ENCODE results near the gene OGFOD3.
"Not testable (repeated sequence)": the region's sequence is repeated elsewhere in the genome, so short reads cannot be mapped to it uniquely, and the experiment has no call there.

The OGFOD3 gene, protein sequence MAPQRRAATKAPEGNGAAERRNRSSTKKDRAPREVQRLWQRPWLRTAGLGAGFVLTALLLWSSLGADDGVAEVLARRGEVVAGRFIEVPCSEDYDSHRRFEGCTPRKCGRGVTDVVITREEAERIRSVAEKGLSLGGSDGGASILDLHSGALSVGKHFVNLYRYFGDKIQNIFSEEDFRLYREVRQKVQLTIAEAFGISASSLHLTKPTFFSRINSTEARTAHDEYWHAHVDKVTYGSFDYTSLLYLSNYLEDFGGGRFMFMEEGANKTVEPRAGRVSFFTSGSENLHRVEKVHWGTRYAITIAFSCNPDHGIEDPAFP
- 26.0 to 35.9 reads per million in 2 donors for total RNA-seq

DNA sequence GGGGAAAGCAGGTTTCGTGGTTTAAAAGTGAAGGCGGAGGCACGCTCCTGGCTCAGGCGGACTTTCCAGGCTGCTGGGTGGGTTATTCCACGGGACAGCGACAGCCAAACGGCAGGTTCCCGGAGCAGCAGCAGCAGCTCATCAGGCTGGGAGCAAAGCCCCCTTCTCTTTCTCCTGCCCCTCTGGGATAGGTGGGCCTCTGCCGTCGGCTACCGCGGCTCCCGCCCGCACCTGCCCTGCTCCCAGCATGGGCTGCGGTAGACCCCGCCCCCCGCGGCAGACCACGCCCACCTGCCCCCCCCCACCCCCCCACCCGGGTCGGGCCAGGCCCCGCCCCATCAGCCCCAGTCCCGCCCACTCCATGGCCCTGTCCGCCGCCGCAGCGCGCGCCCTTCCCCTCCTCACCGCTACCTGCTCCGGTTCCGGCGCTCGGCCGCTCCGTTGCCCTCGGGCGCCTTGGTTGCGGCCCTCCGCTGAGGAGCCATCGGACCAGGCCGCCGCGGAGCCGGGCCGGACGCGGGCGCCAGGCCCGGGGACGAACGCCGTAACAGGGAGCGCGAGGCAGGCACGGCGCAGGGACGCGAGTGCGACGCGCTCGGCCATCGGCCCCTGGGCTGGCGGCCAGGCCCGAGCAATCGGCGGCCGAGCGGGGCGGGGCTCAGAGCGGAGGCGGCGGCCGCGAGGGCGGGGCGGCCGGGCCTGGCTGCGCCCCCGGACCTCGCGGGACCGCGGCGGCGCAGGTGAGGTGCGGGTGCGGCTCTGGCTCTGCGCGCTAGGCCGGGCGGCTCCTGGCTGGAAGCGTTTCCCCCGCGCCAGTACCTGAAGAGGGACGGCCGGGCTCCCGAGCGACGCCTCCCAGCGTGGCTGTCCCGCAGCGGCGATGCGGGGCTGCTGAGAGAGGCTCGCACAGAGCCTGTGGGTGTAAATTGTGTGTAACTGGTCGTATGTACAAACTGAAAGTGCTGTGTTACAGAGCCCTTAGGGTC is at the start of gene OGFOD3, which contains the start of gene HEXD:
Gene OGFOD3, minus strand, starts transcription at position 586 of the 986 bp plus-strand sequence. Its CDS starts 101 bp downstream, at position 485.
Gene HEXD, plus strand, starts transcription at position 347 of the 986 bp plus-strand sequence. CDS start 1,453 bp downstream, outside the sequence.
- peak; percentile 80 for DNase-seq

DNA sequence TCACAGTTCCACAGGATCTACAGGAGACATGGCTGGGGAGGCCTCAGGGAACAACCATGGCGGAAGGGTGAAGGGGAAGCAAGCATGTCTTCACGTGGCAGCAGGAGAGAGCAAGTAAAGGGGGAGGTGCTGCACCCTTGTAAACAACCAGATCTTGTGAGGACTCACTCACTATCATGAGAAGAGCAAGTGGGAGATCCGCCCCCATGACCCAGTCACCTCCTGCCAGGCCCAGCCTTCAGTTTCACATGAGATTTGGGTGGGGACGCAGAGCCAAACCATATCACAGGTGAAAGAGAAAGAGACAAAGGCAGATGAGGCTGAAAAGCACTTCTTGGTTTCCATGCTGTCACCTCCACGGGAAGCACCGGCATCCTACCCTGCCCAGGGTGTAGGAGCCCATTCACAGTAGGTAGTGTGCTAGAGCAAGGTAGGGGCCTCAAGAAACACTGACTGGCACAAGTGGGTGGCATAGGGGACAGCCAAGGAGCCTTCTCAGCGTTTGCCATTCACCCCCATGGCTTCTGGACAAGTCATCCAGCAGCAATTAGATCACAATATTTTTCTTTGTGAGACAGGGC is 46.7 kb upstream of the OGFOD3 start:
- no peak for DNase-seq

DNA sequence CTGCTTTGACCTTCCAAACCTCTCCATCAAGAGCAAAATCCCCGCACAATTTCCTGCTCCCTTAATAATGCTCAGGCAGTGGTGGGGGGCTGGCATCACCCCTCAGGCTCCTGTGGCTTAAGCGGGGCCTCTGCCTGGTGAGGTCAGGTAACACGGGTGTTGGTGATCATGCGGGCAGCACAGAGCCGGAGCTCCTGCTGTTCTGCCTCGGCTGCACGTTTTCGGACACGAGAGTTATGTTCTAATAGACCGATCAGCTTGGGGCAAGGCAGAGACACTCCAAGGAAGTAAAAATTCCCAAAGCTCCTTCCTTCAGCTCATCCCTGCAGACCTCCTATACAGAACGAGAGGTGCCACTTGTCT is 46.2 kb upstream of the OGFOD3 start:
- DNase-seq = no peak

DNA sequence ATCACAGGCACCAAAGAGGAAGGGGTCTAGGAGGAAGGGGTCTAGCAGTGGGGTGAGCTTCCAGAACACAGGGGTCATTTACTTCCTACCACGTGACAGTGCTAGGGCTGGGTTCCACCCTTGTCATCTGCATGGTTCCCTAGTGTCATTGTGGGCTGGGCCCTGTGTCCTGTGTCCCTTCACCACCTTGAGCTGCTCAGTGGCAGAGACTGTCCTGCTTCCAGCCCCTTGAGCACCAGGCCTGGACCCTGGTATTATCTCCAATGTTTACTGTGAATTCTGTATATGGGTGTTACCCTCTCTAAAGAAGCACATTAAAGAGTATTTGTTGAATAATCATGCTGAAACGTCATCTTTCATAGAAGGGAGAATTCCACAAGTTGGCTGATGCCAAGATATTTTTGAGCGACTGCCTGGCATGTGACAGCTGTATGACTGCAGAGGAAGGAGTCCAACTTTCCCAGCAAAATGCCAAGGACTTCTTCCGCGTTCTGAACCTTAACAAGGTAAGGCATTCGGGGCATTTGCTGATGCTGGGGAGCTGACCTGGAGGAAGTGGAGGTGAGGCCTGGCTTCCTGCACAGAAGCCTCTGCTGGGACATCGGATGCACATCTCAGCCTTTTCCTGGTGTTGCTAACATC is 45.7 kb upstream of the OGFOD3 start:
- DNase-seq = no peak

DNA sequence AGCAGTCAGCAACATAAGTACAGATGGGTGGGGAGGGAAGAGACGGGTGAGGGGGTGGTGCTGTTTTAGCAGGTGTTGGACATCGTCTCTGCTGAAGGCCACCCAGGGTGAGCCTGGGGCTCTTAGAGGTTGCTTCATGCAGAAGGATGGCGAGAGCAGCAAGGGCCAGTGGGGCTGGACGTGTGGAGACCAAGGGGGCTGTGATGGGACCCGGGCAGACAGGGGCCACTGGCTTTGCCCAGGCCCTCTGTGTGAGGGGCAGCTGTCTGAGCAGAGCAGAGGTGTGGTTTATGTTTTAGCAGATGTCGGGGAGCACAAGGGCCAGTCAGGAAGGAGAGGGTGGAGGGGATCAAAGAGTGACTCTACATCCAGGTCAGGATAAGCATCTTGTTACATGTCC is 45.0 kb upstream of the OGFOD3 start:
- DNase-seq = no peak

DNA sequence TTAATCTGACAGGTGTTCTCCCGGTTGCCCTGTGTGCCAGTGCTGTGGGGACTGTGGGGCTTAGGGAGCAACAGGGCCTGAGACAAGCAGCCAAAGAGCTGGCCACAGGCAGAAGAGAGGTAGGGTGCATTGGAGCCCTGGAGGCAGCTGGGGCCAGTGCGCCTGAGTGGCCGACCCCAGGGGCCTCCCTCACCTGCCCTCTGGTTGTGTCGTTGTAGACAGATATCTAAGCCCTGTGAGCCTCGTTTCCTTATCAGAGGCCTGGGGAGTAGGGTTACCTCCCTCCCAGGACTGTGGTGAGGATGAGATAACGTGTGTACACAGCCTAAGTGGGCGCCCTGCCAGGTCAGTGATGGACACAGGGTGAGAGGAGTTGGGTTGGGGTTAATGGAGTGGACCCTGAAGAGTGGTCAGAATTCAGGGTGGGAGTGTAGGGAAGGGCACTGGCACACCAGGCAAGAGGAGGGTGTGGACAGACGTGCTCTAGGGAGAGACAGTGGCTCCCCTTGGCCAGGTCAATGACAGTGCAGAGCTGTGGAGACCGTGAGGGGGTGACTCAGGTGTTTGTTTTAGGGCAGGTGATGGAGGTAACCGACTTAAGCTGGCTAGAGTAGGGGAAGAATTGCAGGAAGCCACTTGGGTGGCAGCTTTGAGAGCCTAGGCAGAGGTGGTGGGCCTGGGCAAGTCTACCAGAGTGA is 43.6 kb upstream of the OGFOD3 start:
- DNase-seq = no peak

DNA sequence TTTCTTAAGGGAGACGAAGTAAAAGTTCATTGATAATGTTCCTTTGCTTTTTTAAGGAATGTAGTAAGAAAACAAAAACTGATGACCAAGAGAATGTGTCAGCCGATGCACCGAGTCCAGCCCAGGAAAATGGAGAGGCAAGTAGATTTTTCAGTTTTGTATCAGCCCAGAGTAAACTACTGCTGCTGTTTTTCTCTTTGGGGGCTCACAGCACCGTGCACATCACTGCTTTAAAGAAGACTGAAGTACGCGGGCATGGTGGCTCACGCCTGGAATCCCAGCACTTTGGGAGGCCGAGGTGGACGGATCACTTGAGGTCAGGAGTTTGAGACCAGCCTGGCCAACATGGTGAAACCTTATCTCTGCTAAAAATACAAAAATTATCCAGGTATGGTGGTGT is 41.5 kb upstream of the OGFOD3 start:
- not testable (repeated sequence) for DNase-seq

DNA sequence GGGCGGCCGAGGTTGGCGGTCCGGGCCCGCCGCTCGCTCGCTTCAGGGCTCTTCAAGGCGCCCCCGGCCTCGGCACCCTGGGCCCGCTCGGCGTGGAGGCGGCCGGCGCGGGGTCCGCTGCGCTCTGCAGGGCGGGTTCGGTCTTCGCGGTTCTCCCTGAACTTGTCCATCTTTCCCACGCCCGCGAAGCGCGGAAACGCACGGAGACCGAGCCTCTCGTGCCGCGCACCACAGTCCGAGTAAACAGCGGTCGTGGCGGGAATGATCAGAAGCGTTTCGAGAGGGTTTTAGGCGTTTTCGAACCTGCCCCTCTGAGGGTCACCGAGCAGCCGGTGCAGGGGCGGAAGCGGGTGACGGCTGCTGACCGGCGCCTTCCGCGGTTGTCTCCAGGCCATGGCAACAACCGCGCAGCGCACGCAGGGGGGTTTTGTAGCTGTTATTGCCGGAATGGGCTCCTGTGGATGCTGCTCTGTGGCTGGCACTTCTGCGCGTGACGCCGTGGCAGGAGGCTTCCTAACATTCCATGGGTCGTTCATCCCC is 40.6 kb upstream of the OGFOD3 start:
- DNase-seq = peak; percentile 42

DNA sequence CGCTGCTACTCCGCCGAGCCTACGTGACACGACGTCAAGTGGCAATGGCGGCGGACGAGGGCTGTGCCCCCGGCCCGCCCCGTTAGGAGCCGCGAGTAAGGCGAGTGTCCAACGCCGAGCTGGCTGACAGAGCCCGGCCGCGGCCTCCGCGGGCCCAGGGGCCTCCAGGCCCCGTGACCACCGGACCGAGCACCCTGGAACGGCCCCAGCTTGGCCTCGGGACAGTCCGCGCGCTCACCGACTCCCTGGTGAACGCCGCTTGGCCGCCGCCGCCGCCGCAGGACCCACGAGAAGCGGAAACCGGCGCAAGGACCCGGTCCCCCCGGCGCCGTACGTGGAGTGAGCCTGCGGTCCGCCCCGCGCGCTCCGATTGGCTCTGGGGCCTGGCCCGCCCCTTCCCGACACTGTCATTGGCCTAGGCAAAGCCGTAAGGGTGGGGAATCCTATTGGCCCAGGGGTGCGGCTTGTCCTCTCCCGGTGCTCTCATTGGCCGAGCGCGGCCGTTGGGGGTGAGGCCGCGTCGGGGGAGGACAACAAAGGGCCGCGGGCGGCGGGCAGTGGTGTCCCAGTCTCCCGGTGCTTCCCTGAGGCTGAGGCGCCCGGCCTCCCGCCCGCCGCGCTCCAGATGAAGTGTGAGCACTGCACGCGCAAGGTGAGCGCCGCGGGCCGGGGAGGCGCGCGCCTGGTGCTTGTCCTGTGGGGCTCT is 39.9 kb upstream of the OGFOD3 start, which contains the start of gene NARF:
Gene NARF, plus strand, starts transcription at position 563 of the 706 bp plus-strand sequence. Its CDS starts 63 bp downstream, at position 626.
- peak; percentile 94 for DNase-seq

DNA sequence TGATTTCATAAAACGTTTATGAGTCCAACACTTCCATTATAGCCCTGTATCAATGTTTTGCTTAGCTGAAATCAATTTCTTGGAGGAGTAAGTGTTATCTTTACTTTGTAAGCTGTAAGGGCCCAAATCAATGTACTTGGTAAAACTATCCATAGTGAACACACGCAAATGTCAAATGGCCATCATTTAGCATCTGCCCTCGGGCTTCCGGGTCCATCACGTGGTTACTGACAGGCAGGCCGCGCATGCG is 39.5 kb upstream of the OGFOD3 start:
- no peak for DNase-seq

DNA sequence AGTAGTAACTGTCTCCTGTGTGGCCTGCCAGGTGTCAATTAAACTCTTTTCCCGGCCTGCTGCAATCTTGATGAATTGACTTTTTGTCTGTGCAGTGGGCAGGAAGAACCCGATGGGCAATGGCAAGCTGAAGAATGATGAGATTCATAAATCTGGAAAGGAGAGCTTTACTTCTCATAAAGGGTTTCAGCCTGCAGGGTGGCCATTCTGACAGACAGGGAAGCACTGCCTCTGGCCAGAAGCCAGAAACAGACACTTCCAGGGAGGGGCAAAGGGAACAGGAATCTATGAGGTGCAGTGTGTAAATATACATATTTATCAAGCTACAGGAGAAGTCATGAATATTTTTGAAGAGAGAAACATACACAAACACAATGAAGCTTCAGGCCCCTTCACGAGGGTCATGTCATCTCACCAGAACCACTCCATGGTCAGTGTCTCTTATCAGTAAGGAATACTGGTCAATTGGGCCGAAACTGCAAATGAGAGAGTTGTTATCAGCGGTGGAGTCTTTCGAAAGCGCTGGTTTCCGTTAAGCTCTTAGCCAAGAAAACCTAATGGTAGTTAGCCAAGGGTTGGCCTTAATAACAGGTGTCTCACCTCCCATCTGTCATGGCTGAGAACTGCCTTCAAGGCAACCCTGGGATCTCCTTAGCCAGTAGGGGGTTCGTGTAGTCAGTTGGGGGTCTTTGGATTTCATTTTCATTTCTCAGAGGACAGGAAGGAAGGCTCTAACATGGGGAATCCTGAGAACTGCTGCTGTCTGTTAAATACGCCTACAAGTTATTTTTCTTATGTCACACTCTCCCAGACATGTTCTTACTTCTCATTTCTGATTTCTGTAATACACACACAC is 38.9 kb upstream of the OGFOD3 start:
- DNase-seq = no peak

DNA sequence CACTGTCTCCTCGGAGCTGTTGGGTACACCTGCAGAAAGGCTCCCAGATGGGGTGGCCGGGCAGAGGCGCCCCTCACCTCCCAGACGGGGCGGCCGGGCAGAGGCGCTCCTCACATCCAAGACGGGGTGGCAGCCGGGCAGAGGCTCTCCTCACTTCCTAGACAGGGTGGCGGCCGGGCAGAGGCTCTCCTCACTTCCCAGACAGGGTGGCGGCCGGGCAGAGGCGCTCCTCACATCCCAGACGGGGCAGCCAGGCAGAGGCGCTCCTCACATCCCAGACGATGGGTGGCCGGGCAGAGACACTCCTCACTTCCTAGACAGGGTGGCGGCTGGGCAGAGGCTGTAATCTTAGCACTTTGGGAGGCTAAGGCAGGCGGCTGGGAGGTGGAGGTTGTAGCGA is 35.3 kb upstream of the OGFOD3 start:
- DNase-seq = not testable (repeated sequence)

DNA sequence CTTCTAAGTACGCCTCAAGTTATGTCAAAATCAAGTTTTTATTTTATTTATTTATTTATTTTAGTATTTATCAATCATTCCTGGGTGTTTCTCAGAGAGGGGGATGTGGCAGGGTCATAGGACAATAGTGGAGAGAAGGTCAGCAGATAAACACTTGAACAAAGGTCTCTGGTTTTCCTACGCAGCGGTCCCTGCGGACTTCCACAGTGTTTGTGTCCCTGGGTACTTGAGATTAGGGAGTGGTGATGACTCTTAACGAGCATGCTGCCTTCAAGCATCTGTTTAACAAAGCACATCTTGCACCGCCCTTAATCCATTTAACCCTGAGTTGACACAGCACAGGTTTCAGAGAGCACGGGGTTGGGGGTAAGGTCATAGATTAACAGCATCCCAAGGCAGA is 34.8 kb upstream of the OGFOD3 start:
- not testable (repeated sequence) for DNase-seq

DNA sequence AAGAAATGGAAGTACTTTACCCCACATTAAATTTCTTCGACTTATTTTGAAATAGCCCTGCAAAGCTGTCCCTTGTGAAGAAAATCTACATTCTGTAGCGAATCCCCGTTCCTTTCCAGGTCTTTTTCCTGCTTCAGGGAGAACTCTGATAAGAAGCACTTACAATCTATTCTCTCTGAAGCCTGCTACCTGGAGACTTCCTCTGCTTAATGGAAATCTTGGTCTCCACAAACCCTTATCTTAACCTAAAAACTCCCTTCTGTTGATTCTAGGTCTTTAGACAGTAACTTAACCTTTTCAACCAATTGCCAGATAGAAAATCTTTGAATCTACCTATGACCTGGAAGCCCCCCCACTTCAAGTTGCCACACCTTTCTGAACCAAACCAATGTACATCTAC is 33.8 kb upstream of the OGFOD3 start:
- no peak for DNase-seq

DNA sequence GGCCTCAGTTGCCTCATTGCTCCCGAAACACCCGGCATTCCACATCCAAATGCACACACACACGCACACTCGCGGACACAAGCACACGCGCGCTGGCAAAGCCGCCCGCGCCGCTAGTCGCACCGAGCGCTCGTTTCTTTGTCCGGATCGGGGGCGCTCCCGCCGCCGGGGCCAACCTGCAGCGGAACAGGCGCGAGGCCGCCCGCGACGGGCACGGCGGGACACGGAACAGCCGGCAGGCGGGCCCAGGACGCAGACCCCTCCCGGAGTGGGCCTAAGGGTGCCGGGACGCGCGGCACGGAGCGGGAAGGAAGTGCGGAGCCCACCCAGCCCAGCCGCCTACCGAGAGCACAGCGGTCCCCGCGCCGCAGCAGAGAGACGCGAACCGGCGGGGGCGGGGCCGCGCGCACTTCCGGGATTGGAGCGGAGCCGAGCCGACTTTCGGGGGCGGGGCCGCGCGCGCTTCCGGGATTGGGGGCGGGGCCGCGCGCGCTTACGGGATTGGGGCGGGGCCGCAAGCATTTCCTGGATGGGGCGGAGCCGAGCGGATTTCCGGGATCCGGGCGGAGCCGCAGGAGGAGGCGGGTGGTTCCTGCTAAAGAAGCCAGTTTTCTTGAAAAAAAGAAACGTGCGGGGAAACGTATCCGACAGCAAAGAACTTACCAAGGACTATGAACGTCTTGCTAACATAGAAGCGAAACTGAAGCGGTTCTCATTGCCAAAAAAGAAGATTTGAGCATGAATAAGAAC is 32.1 kb upstream of the OGFOD3 start, which contains the start of gene CYBC1:
Gene CYBC1, minus strand, starts transcription at position 396 of the 750 bp plus-strand sequence. CDS start 1,498 bp downstream, outside the sequence.
- peak; percentile 95 for DNase-seq

DNA sequence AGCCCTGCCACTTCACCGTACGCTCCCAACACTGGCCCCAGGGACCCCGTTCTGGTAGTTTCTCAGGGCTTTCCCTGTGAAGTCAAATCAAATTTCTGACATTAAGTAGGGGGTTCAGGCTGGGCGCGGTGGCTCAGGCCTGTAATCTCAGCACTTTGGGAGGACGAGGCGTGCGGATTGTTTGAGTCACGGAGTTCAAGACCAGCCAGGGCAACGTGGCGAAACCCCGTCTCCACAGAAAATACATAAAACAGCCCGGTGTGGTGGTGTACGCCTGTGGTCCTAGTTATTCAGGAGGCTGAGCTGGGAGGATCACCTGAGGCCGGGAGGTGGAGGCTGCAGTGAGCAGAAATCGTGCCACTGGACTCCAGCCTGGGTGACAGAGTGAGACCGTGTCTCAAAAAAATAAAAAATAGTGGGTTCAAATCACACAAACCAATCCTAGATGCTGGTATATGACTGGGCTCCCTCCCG is 31.5 kb upstream of the OGFOD3 start:
- no peak for DNase-seq

DNA sequence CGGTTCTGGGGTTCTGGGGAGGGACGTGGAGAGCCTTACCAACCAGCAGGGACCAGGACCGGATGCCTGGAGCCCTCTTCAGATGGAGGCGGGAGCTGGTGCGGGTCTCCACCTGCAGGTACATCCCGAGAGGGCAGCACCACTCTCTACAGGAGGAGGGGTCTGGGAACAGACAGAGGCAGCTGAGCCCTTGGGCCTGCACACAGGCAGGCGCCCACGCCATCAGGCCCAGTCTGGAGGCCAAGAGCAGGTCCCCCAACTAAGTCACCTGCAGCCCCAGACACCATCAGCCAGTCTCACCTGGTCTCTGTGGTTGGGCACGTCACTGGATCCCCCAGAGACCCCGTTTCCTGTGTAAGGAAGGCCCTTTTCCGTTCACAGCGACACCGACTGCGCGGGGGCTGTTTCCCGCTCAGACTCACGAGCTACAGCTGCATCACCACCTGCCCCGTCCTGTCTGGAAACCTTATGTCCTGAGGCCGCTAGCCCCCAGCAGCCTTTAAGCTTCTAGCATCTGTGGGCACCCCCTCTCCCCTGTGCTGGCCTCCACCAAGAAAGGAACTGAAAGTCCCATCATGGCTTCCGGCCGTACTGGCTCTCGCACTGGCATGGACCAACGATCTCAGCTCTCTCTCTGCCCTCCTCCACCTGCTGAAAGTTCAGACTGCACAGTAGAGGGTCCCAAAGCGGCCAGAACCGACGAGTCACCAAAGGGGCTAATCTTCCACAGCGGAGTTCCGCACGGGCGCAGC is 30.9 kb upstream of the OGFOD3 start:
- peak; percentile 62 for DNase-seq

DNA sequence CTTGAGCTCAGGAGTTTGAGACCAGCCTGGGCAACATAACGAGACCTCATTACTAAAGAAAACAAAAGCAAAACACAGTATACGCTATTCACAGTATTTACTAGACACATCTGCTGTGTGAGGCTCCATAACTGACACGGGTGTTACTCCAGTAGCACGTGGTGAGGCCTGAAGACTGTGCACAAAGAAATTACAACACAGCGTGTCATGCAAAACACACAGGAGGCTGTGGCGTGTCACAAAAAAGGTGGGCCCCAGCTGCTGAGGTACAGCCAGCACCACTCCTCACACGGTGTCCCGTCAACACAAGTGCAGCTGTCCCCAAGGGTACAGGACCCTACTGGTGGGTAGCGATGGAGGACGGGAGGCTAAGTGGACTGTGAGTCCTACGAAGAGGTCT is 29.5 kb upstream of the OGFOD3 start:
- DNase-seq = no peak

Data from activated gamma-delta T cell (primary cell).